GM10266 (cell line): ENCODE measurements around the gene ARHGAP18.

Experiments used
- DNase-seq: peaks from one replicate; pipeline ENCODE4 v3.0.0; 2012; ENCODE audit errors: extremely low spot score
- CTCF ChIP-seq: IDR thresholded peaks from 2 replicates; pipeline ENCODE4 v1.5.1; 2012; ENCODE audit warnings: mild to moderate bottlenecking, low read depth; ENCODE audit not compliant: control insufficient read depth, insufficient read depth; ENCODE audit errors: missing control alignments

Gene ARHGAP18

GRCh38 chr6:129709196-129709768 lies 695 bp downstream of the ARHGAP18 start:
- no peak for DNase-seq
- no peak for TF ChIP-seq CTCF

- no peak for TF ChIP-seq CTCF
- no peak for DNase-seq
These were observed 1.3 kb downstream of the ARHGAP18 start for GRCh38 chr6:129708496-129709195.

- no peak for TF ChIP-seq CTCF
- no peak for DNase-seq
These were observed 2.0 kb downstream of the ARHGAP18 start for GRCh38 chr6:129707882-129708495.

GRCh38 chr6:129707028-129707427 lies 2.9 kb downstream of the ARHGAP18 start:
- DNase-seq = no peak
- no peak for TF ChIP-seq CTCF

- TF ChIP-seq CTCF = no peak
- DNase-seq = no peak
These were observed 4.8 kb downstream of the ARHGAP18 start for GRCh38 chr6:129705212-129705611.

- TF ChIP-seq CTCF = no peak
- DNase-seq = no peak
These were observed 5.3 kb downstream of the ARHGAP18 start for GRCh38 chr6:129704708-129705107.

- TF ChIP-seq CTCF = no peak
- DNase-seq = no peak
These were observed 8.1 kb downstream of the ARHGAP18 start for GRCh38 chr6:129701721-129702455.
